NT2/D1 (cell line): Measurements from ENCODE around the gene ANKRD55.

ENCODE experiments used
- DNase-seq: peaks from one replicate; pipeline ENCODE4 v3.0.0-alpha.2; 2011; ENCODE audit warnings: low read depth, low spot score
- H3K27me3 ChIP-seq: 2 replicates; pipeline ENCODE4 v1.6.0; 2011; ENCODE audit warnings: mild to moderate bottlenecking; ENCODE audit not compliant: insufficient read length, insufficient read depth
- H3K36me3 ChIP-seq: 2 replicates; pipeline ENCODE4 v1.6.1; 2011; ENCODE audit warnings: mild to moderate bottlenecking, low read length, mixed read lengths; ENCODE audit not compliant: insufficient read depth, insufficient read length
- H3K4me1 ChIP-seq: 2 replicates; pipeline ENCODE4 v1.5.1; 2011; ENCODE audit not compliant: insufficient read depth, insufficient read length
- H3K4me3 ChIP-seq: 2 replicates; pipeline ENCODE4 v1.5.1; 2011; ENCODE audit warnings: low read depth; ENCODE audit not compliant: insufficient read length
- H3K9ac ChIP-seq: 2 replicates; pipeline ENCODE4 v1.6.0; 2011; ENCODE audit warnings: low read depth; ENCODE audit not compliant: insufficient read length
- H3K9me3 ChIP-seq: 2 replicates; pipeline ENCODE4 v1.5.1; 2011; ENCODE audit warnings: mild to moderate bottlenecking, low read length; ENCODE audit not compliant: insufficient read depth
- SUZ12 ChIP-seq: IDR thresholded peaks from 2 replicates; pipeline ENCODE4 v1.6.1; 2011; ENCODE audit not compliant: insufficient read length, insufficient read depth; ENCODE audit errors: extremely low read depth
- YY1 ChIP-seq: IDR thresholded peaks from 2 replicates; pipeline ENCODE4 v1.6.1; 2011; ENCODE audit not compliant: insufficient read length, insufficient read depth
- ZNF274 ChIP-seq: IDR thresholded peaks from 2 replicates; pipeline ENCODE4 v1.6.1; 2011; ENCODE audit warnings: mild to moderate bottlenecking, low read depth, low read length

Gene ANKRD55

DNA sequence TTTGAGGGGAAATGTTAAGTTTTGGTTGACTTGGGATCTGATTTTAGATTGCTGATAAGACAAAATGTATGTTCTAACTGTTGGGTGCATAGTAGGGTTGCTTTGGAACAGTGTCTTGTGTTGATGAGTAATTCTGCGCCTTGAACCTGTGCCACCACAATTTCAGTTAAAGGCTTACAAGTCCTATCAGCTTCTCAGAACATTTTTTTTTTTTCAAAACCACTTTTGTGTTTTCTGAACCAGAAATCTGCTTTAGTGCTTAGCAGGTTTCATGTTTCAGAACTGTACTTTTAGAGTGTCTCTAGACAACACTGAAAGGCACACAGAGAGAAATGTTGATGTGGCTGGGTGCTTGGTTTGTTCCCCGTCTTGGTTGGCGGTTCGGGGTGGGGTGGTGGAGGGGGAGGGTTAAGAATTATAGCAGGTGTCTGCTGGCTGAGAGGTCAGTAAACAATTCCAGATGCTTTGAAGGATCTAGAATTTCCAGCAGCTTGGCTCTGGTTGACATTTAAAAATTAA is 84.6 kb downstream of the ANKRD55 start:
- DNase-seq = no peak
- H3K9ac ChIP-seq = no peak overlapping the region
- no peak overlapping the region for H3K4me3 ChIP-seq
- H3K4me1 ChIP-seq = no peaks in the 10 kb centered on the region
- H3K36me3 ChIP-seq = no peaks in the 10 kb centered on the region
- TF ChIP-seq ZNF274 (no peak), YY1 (no peak), SUZ12 (no peak)
- no peaks in the 10 kb centered on the region for H3K9me3 ChIP-seq
- no peaks in the 10 kb centered on the region for H3K27me3 ChIP-seq

GRCh38 chr5:56147659-56148230 is 85.4 kb downstream of the ANKRD55 start:
- no peak for DNase-seq
- Histone ChIP-seq H3K36me3 (no peaks in the 10 kb centered on the region), H3K4me3 (no peak overlapping the region), H3K9me3 (no peaks in the 10 kb centered on the region), H3K9ac (no peak overlapping the region), H3K27me3 (no peaks in the 10 kb centered on the region), H3K4me1 (no peaks in the 10 kb centered on the region)
- TF ChIP-seq ZNF274 = no peak
- TF ChIP-seq YY1 = no peak
- no peak for TF ChIP-seq SUZ12

DNA sequence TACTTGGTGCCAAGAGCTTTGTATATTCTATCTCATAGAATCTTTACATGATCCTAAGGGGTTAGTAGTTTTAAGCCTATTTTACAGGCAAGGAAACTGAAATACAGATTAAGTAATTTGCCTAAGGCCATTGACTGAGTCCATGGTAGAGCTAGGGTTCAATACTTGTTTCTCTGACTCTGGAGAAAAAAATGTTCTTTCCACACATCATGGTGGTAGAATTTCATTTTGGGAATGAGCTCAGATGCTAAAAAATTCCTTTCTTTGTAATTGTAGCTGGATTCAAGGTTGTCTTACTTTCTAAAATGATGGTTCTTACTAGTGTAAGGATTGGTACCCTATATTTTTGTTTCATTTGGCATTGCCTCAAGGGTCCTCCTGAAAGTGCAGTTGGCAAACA is 86.0 kb downstream of the ANKRD55 start:
- Histone ChIP-seq H3K9ac (no peak overlapping the region), H3K4me3 (no peak overlapping the region), H3K9me3 (no peaks in the 10 kb centered on the region), H3K27me3 (no peaks in the 10 kb centered on the region), H3K36me3 (no peaks in the 10 kb centered on the region), H3K4me1 (no peaks in the 10 kb centered on the region)
- no peak for DNase-seq
- TF ChIP-seq YY1 = no peak
- no peak for TF ChIP-seq ZNF274
- no peak for TF ChIP-seq SUZ12

GRCh38 chr5:56146674-56147073 is 86.5 kb downstream of the ANKRD55 start:
- Histone ChIP-seq H3K36me3 (no peaks in the 10 kb centered on the region), H3K9me3 (no peaks in the 10 kb centered on the region), H3K4me3 (no peak overlapping the region), H3K9ac (no peak overlapping the region), H3K4me1 (no peaks in the 10 kb centered on the region), H3K27me3 (no peaks in the 10 kb centered on the region)
- TF ChIP-seq ZNF274 = no peak
- no peak for TF ChIP-seq SUZ12
- no peak for TF ChIP-seq YY1
- no peak for DNase-seq

- H3K36me3 ChIP-seq = no peaks in the 10 kb centered on the region
- no peak for DNase-seq
- H3K9me3 ChIP-seq = no peaks in the 10 kb centered on the region
- no peaks in the 10 kb centered on the region for H3K27me3 ChIP-seq
- TF ChIP-seq YY1 = no peak
- TF ChIP-seq ZNF274 = no peak
- no peak for TF ChIP-seq SUZ12
- no peak overlapping the region for H3K4me3 ChIP-seq
- H3K9ac ChIP-seq = no peak overlapping the region
- no peaks in the 10 kb centered on the region for H3K4me1 ChIP-seq
These were observed 87.6 kb downstream of the ANKRD55 start for GRCh38 chr5:56145511-56145910.

GRCh38 chr5:56145106-56145505 is 88.0 kb downstream of the ANKRD55 start:
- Histone ChIP-seq H3K9ac (no peak overlapping the region), H3K9me3 (no peaks in the 10 kb centered on the region), H3K4me3 (no peak overlapping the region), H3K36me3 (no peaks in the 10 kb centered on the region), H3K27me3 (no peaks in the 10 kb centered on the region), H3K4me1 (no peaks in the 10 kb centered on the region)
- no peak for DNase-seq
- TF ChIP-seq SUZ12 (no peak), YY1 (no peak), ZNF274 (no peak)

DNA sequence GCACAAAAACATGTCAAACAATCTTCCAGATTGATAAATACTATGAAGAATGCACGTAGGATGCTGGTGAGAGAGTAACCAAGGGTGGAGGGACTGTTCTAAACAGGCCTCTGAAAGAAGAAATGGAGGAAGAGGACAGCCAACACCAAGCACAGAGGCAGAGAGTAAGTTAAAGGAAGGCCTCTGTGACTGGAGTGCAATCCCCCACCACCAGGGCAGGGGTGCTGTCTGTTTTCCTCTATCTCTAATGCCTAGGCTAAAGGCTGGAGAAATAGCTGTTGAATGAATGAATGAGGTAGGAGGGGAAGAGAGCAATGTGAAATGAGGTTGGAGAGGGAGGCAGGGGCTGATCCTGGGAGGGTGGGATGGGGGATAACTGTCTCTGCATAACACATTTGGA is 88.9 kb downstream of the ANKRD55 start:
- no peak for TF ChIP-seq ZNF274
- TF ChIP-seq YY1 = no peak
- TF ChIP-seq SUZ12 = no peak
- no peak for DNase-seq
- Histone ChIP-seq H3K27me3 (no peaks in the 10 kb centered on the region), H3K4me3 (no peak overlapping the region), H3K4me1 (no peaks in the 10 kb centered on the region), H3K9ac (no peak overlapping the region), H3K9me3 (no peaks in the 10 kb centered on the region), H3K36me3 (no peaks in the 10 kb centered on the region)
